GM23338 (cell line): ENCODE results near the gene PSMG4. TPM values are rescaled to one million over a fixed set of nuclear protein-coding genes. Genes with fewer than 3 reads are reported as not detected.

Experiments
- ATAC-seq: fragments of 200-7000 bp; cut with Tn5 transposase; 3 replicates; pipeline ENCODE4 v1.9.1; 2020
- DNase-seq: peaks from one replicate; pipeline ENCODE4 v3.0.0-alpha.2; 2015; ENCODE audit warnings: low spot score
- H2AFZ ChIP-seq: fragments of 200-600 bp; sonication (generic); 2 replicates; pipeline ENCODE4 v1.8.0; 2016; ENCODE audit warnings: antibody characterized with exemption, mild to moderate bottlenecking, moderate library complexity
- H3F3A ChIP-seq: fragments of 200-600 bp; sonication (generic); replicated peaks from 2 replicates; pipeline ENCODE4 v1.8.0; 2017; ENCODE audit warnings: antibody characterized with exemption, mixed run types, low read depth
- H3K27ac ChIP-seq: fragments of 200-600 bp; sonication (generic); 2 replicates; pipeline ENCODE4 v1.6.1; 2016; ENCODE audit warnings: low read depth
- H3K27me3 ChIP-seq: fragments of 200-600 bp; sonication (generic); 2 replicates; pipeline ENCODE4 v1.8.0; 2016; ENCODE audit warnings: mild to moderate bottlenecking, mixed run types, moderate library complexity; ENCODE audit not compliant: insufficient read depth
- H3K36me3 ChIP-seq: fragments of 200-600 bp; sonication (generic); 2 replicates; pipeline ENCODE4 v1.8.0; 2016; ENCODE audit warnings: mild to moderate bottlenecking; ENCODE audit not compliant: insufficient read depth
- H3K4me1 ChIP-seq: fragments of 200-600 bp; sonication (generic); 2 replicates; pipeline ENCODE4 v1.8.0; 2016; ENCODE audit warnings: mild to moderate bottlenecking, moderate library complexity; ENCODE audit not compliant: insufficient read depth
- H3K4me2 ChIP-seq: fragments of 200-600 bp; sonication (generic); 2 replicates; pipeline ENCODE4 v1.7.1; 2017; ENCODE audit warnings: mixed run types
- H3K4me3 ChIP-seq: fragments of 200-600 bp; sonication (generic); 2 replicates; pipeline ENCODE4 v1.6.1; 2016; ENCODE audit warnings: mixed run types
- H3K79me2 ChIP-seq: fragments of 200-600 bp; sonication (generic); replicated peaks from 2 replicates; pipeline ENCODE4 v1.8.0; 2017; ENCODE audit warnings: mild to moderate bottlenecking; ENCODE audit not compliant: insufficient read depth
- H3K9me2 ChIP-seq: fragments of 200-600 bp; sonication (generic); 2 replicates; pipeline ENCODE4 v1.8.0; 2017; ENCODE audit not compliant: insufficient read depth
- H4K20me1 ChIP-seq: fragments of 200-600 bp; sonication (generic); replicated peaks from 2 replicates; pipeline ENCODE4 v1.8.0; 2017; ENCODE audit warnings: mild to moderate bottlenecking; ENCODE audit not compliant: insufficient read depth
- H3K27ac Mint-ChIP-seq: 2 replicates; pipeline ENCODE4 v1.8.0; 2020; ENCODE audit warnings: inconsistent platforms, mild to moderate bottlenecking, moderate library complexity, mixed read lengths
- H3K27me3 Mint-ChIP-seq: 3 replicates; pipeline ENCODE4 v1.8.0; 2022; ENCODE audit warnings: low read depth, mild to moderate bottlenecking, moderate library complexity, mixed read lengths, inconsistent platforms; ENCODE audit not compliant: insufficient read depth, poor library complexity
- H3K36me3 Mint-ChIP-seq: 3 replicates; pipeline ENCODE4 v1.8.0; 2021; ENCODE audit warnings: low read depth, mild to moderate bottlenecking, inconsistent platforms, moderate library complexity, mixed read lengths
- H3K4me1 Mint-ChIP-seq: 3 replicates; pipeline ENCODE4 v1.8.0; 2020; ENCODE audit warnings: mild to moderate bottlenecking, inconsistent platforms, mixed read lengths
- H3K4me3 Mint-ChIP-seq: 3 replicates; pipeline ENCODE4 v1.8.0; 2021; ENCODE audit warnings: moderate library complexity, mild to moderate bottlenecking, inconsistent platforms, mixed read lengths
- H3K9me3 Mint-ChIP-seq: 3 replicates; pipeline ENCODE4 v1.8.0; 2020; ENCODE audit warnings: moderate library complexity, mild to moderate bottlenecking, inconsistent platforms, mixed read lengths
- CREB1 ChIP-seq: fragments of 250-450 bp; sonication (Bioruptor Pico); IDR thresholded peaks from 2 replicates; pipeline ENCODE4 v1.5.0; 2020; ENCODE audit warnings: low read depth, mild to moderate bottlenecking, moderate library complexity
- EZH2 ChIP-seq: fragments of 200-600 bp; sonication (generic); IDR thresholded peaks from one replicate; pipeline ENCODE4 v1.8.0; 2017; ENCODE audit warnings: antibody characterized with exemption, mild to moderate bottlenecking, low read depth; ENCODE audit not compliant: unreplicated experiment
- EZH2phosphoT487 ChIP-seq: fragments of 200-600 bp; sonication (generic); IDR thresholded peaks from one replicate; pipeline ENCODE4 v1.8.1; 2018; ENCODE audit warnings: antibody characterized with exemption; ENCODE audit not compliant: unreplicated experiment
- JUNB ChIP-seq: IDR thresholded peaks from one replicate; pipeline ENCODE4 v1.6.1; 2016; ENCODE audit warnings: antibody characterized with exemption; ENCODE audit not compliant: unreplicated experiment
- NANOG ChIP-seq: IDR thresholded peaks from 2 replicates; pipeline ENCODE4 v1.6.1; 2016; ENCODE audit warnings: antibody characterized with exemption, borderline replicate concordance
- POLR2AphosphoS5 ChIP-seq: IDR thresholded peaks from 2 replicates; pipeline ENCODE4 v1.6.1; 2016; ENCODE audit warnings: antibody characterized with exemption, low read depth
- STAT1 ChIP-seq: IDR thresholded peaks from one replicate; pipeline ENCODE4 v1.6.1; 2016; ENCODE audit warnings: antibody characterized with exemption; ENCODE audit not compliant: unreplicated experiment
- ZNF114 ChIP-seq: fragments of 250-450 bp; sonication (Bioruptor Pico); IDR thresholded peaks from 2 replicates; pipeline ENCODE4 v1.5.0; 2020; ENCODE audit warnings: mild to moderate bottlenecking, moderate library complexity
- ZNF331 ChIP-seq: fragments of 250-450 bp; sonication (Bioruptor Pico); IDR thresholded peaks from 2 replicates; pipeline ENCODE4 v1.5.0; 2020; ENCODE audit warnings: low read depth, mild to moderate bottlenecking, moderate library complexity
- polyA plus RNA-seq: library from polyadenylated mRNA; unstranded; fragments of >200 nt; fragmentation: Nextera tagmentation; extraction: Ambion mirVana; gene quantifications from 2 replicates; pipeline ENCODE4 v1.2.1, GENCODE V29; 2016
- total RNA-seq: library from RNA; depleted of rRNA; stranded (reverse); fragments of >200 nt; shearing (Covaris generic); gene quantifications from 2 replicates; pipeline ENCODE4 v1.2.3, GENCODE V29; 2014
- TF ChIP-seq, protein P1 (sequence below): fragments of 250-450 bp; sonication (Bioruptor Pico); IDR thresholded peaks from 2 replicates; pipeline ENCODE4 v1.5.0; 2020; ENCODE audit warnings: mild to moderate bottlenecking, moderate library complexity
- TF ChIP-seq, protein P2 (sequence below): IDR thresholded peaks from 2 replicates; pipeline ENCODE4 v1.6.1; 2016; ENCODE audit warnings: antibody characterized with exemption
- TF ChIP-seq, protein P3 (sequence below): IDR thresholded peaks from one replicate; pipeline ENCODE4 v1.6.1; 2018; ENCODE audit warnings: antibody characterized with exemption; ENCODE audit not compliant: unreplicated experiment
- TF ChIP-seq, protein P4 (sequence below), 2 experiments: fragments of 200-600 bp in 1 of 2; sonication (generic) in 1 of 2; conservative IDR thresholded peaks; 2 replicates each; pipeline versions ENCODE4 v1.5.1 to v1.6.1; 2016 to 2017; ENCODE audit warnings: antibody characterized with exemption in 2 of 2, low read depth in 2 of 2, mild to moderate bottlenecking in 2 of 2, moderate library complexity in 1 of 2

PSMG4 gene
- total and polyA plus RNA-seq, 2 experiments from 2014 or later: 37.2 to 168 TPM

DNA sequence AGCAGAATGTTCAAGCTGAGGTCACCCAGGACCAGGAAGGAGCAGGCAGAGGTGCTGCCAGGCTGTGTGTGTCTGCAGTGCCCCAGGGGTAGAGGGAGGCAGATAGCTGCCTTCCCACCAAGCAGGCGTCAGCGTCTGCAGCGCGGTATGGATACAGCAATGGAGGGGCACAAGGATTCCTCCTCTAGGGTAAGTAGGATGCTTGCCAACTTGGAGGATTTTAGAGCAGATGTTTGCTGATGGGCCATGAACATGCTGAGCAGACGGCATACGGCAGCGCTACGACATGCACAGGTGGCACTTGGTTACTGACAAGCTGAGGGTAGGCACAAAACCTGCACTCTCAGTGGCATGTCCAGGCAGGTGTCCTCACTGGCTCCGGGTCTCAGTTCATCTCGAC lies 48.1 kb downstream of the PSMG4 start:
- no peak overlapping the region for H3K4me3 ChIP-seq
- Mint-ChIP-seq H3K4me1 (peaks cover 15% of the 10 kb centered on the region), H3K4me3 (no peak overlapping the region), H3K9me3 (peaks cover 3% of the 10 kb centered on the region; the same call in 1 of the 3 replicates), H3K27me3 (peaks cover 13% of the 10 kb centered on the region), H3K36me3 (peaks cover 43% of the 10 kb centered on the region), H3K27ac (no peak overlapping the region)
- H3K4me1 ChIP-seq: no peaks in the 10 kb centered on the region
- no peak for ATAC-seq
- no peaks in the 10 kb centered on the region for H3K27me3 ChIP-seq
- no peaks in the 10 kb centered on the region for H4K20me1 ChIP-seq
- no peak for DNase-seq
- H3K9me2 ChIP-seq: no peaks in the 10 kb centered on the region; the same call in 1 of the 2 replicates
- no peak overlapping the region for H2AFZ ChIP-seq
- no peak overlapping the region for H3K4me2 ChIP-seq
- no peaks in the 10 kb centered on the region for H3K79me2 ChIP-seq
- H3K27ac ChIP-seq: no peak overlapping the region
- TF ChIP-seq, protein P1, sequence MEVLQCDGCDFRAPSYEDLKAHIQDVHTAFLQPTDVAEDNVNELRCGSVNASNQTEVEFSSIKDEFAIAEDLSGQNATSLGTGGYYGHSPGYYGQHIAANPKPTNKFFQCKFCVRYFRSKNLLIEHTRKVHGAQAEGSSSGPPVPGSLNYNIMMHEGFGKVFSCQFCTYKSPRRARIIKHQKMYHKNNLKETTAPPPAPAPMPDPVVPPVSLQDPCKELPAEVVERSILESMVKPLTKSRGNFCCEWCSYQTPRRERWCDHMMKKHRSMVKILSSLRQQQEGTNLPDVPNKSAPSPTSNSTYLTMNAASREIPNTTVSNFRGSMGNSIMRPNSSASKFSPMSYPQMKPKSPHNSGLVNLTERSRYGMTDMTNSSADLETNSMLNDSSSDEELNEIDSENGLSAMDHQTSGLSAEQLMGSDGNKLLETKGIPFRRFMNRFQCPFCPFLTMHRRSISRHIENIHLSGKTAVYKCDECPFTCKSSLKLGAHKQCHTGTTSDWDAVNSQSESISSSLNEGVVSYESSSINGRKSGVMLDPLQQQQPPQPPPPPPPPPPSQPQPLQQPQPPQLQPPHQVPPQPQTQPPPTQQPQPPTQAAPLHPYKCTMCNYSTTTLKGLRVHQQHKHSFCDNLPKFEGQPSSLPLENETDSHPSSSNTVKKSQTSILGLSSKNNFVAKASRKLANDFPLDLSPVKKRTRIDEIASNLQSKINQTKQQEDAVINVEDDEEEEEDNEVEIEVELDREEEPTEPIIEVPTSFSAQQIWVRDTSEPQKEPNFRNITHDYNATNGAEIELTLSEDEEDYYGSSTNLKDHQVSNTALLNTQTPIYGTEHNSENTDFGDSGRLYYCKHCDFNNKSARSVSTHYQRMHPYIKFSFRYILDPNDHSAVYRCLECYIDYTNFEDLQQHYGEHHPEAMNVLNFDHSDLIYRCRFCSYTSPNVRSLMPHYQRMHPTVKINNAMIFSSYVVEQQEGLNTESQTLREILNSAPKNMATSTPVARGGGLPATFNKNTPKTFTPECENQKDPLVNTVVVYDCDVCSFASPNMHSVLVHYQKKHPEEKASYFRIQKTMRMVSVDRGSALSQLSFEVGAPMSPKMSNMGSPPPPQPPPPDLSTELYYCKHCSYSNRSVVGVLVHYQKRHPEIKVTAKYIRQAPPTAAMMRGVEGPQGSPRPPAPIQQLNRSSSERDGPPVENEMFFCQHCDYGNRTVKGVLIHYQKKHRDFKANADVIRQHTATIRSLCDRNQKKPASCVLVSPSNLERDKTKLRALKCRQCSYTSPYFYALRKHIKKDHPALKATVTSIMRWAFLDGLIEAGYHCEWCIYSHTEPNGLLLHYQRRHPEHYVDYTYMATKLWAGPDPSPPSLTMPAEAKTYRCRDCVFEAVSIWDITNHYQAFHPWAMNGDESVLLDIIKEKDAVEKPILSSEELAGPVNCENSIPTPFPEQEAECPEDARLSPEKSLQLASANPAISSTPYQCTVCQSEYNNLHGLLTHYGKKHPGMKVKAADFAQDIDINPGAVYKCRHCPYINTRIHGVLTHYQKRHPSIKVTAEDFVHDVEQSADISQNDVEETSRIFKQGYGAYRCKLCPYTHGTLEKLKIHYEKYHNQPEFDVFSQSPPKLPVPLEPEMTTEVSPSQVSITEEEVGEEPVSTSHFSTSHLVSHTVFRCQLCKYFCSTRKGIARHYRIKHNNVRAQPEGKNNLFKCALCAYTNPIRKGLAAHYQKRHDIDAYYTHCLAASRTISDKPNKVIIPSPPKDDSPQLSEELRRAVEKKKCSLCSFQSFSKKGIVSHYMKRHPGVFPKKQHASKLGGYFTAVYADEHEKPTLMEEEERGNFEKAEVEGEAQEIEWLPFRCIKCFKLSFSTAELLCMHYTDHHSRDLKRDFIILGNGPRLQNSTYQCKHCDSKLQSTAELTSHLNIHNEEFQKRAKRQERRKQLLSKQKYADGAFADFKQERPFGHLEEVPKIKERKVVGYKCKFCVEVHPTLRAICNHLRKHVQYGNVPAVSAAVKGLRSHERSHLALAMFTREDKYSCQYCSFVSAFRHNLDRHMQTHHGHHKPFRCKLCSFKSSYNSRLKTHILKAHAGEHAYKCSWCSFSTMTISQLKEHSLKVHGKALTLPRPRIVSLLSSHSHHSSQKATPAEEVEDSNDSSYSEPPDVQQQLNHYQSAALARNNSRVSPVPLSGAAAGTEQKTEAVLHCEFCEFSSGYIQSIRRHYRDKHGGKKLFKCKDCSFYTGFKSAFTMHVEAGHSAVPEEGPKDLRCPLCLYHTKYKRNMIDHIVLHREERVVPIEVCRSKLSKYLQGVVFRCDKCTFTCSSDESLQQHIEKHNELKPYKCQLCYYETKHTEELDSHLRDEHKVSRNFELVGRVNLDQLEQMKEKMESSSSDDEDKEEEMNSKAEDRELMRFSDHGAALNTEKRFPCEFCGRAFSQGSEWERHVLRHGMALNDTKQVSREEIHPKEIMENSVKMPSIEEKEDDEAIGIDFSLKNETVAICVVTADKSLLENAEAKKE (CRISPR knock-in tag): no peak
- TF ChIP-seq, protein P2, sequence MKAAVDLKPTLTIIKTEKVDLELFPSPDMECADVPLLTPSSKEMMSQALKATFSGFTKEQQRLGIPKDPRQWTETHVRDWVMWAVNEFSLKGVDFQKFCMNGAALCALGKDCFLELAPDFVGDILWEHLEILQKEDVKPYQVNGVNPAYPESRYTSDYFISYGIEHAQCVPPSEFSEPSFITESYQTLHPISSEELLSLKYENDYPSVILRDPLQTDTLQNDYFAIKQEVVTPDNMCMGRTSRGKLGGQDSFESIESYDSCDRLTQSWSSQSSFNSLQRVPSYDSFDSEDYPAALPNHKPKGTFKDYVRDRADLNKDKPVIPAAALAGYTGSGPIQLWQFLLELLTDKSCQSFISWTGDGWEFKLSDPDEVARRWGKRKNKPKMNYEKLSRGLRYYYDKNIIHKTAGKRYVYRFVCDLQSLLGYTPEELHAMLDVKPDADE: no peak
- no peak for TF ChIP-seq EZH2phosphoT487
- TF ChIP-seq EZH2: no peak
- TF ChIP-seq STAT1: no peak
- no peak for TF ChIP-seq ZNF331 (CRISPR knock-in tag)
- TF ChIP-seq CREB1: no peak
- TF ChIP-seq JUNB: no peak
- TF ChIP-seq, protein P3, sequence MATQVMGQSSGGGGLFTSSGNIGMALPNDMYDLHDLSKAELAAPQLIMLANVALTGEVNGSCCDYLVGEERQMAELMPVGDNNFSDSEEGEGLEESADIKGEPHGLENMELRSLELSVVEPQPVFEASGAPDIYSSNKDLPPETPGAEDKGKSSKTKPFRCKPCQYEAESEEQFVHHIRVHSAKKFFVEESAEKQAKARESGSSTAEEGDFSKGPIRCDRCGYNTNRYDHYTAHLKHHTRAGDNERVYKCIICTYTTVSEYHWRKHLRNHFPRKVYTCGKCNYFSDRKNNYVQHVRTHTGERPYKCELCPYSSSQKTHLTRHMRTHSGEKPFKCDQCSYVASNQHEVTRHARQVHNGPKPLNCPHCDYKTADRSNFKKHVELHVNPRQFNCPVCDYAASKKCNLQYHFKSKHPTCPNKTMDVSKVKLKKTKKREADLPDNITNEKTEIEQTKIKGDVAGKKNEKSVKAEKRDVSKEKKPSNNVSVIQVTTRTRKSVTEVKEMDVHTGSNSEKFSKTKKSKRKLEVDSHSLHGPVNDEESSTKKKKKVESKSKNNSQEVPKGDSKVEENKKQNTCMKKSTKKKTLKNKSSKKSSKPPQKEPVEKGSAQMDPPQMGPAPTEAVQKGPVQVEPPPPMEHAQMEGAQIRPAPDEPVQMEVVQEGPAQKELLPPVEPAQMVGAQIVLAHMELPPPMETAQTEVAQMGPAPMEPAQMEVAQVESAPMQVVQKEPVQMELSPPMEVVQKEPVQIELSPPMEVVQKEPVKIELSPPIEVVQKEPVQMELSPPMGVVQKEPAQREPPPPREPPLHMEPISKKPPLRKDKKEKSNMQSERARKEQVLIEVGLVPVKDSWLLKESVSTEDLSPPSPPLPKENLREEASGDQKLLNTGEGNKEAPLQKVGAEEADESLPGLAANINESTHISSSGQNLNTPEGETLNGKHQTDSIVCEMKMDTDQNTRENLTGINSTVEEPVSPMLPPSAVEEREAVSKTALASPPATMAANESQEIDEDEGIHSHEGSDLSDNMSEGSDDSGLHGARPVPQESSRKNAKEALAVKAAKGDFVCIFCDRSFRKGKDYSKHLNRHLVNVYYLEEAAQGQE: no peak
- TF ChIP-seq, protein P4, sequence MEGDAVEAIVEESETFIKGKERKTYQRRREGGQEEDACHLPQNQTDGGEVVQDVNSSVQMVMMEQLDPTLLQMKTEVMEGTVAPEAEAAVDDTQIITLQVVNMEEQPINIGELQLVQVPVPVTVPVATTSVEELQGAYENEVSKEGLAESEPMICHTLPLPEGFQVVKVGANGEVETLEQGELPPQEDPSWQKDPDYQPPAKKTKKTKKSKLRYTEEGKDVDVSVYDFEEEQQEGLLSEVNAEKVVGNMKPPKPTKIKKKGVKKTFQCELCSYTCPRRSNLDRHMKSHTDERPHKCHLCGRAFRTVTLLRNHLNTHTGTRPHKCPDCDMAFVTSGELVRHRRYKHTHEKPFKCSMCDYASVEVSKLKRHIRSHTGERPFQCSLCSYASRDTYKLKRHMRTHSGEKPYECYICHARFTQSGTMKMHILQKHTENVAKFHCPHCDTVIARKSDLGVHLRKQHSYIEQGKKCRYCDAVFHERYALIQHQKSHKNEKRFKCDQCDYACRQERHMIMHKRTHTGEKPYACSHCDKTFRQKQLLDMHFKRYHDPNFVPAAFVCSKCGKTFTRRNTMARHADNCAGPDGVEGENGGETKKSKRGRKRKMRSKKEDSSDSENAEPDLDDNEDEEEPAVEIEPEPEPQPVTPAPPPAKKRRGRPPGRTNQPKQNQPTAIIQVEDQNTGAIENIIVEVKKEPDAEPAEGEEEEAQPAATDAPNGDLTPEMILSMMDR (conservative IDR thresholded peaks at IDR 0.05; ENCODE audit: low read depth in 2 of 2): no peak
- TF ChIP-seq POLR2AphosphoS5: no peak
- no peak for TF ChIP-seq ZNF114
- no peak for TF ChIP-seq NANOG
- peaks cover 4% of the 10 kb centered on the region; the same call in 1 of the 2 replicates for H3K36me3 ChIP-seq
- no peaks in the 10 kb centered on the region for H3F3A ChIP-seq
